HG02885 (cell line): ENCODE measurements around the gene MAP4.

Source experiments
- ATAC-seq: cut with Tn5 transposase; IDR thresholded peaks from one replicate; pipeline ENCODE4 v1.9.1; 2021; ENCODE audit warnings: mild to moderate bottlenecking; ENCODE audit not compliant: unreplicated experiment, poor library complexity

The MAP4 gene

GRCh38 chr3:47872916-47873315, 143.3 kb downstream of the MAP4 start:
- ATAC-seq, result no peak

- ATAC-seq, result no peak
Observed at GRCh38 chr3:47871389-47871788, 144.8 kb downstream of the MAP4 start.

GRCh38 chr3:47870702-47871260, 145.4 kb downstream of the MAP4 start:
- no peak for ATAC-seq

GRCh38 chr3:47870156-47870555, 146.1 kb downstream of the MAP4 start:
- ATAC-seq, result no peak

GRCh38 chr3:47868306-47868705, 147.9 kb downstream of the MAP4 start:
- ATAC-seq, result no peak

GRCh38 chr3:47867451-47868044, 148.7 kb downstream of the MAP4 start:
- no peak for ATAC-seq

- ATAC-seq, result no peak
Observed at GRCh38 chr3:47865192-47865591, 151.0 kb downstream of the MAP4 start.

GRCh38 chr3:47863391-47864128, 152.7 kb downstream of the MAP4 start:
- ATAC-seq, result no peak

GRCh38 chr3:47859956-47860605, 156.1 kb downstream of the MAP4 start:
- ATAC-seq, result no peak

- ATAC-seq, result no peak
Observed at GRCh38 chr3:47857151-47857550, 159.1 kb downstream of the MAP4 start.

- ATAC-seq, result no peak
Observed at GRCh38 chr3:47856669-47857068, 159.5 kb downstream of the MAP4 start.

GRCh38 chr3:47855461-47856383, 160.5 kb downstream of the MAP4 start:
- ATAC-seq, result no peak

GRCh38 chr3:47854720-47855455, 161.3 kb downstream of the MAP4 start:
- ATAC-seq, result no peak

GRCh38 chr3:47854267-47854666, 161.9 kb downstream of the MAP4 start:
- ATAC-seq, result no peak

- no peak for ATAC-seq
Observed at GRCh38 chr3:47852604-47853602, 163.3 kb downstream of the MAP4 start.

- no peak for ATAC-seq
Observed at GRCh38 chr3:47851888-47852603, 164.2 kb downstream of the MAP4 start.

GRCh38 chr3:47850564-47851410, 165.4 kb downstream of the MAP4 start:
- no peak for ATAC-seq
